ENCODE results near the gene DLG2.

DLG2 gene

DNA sequence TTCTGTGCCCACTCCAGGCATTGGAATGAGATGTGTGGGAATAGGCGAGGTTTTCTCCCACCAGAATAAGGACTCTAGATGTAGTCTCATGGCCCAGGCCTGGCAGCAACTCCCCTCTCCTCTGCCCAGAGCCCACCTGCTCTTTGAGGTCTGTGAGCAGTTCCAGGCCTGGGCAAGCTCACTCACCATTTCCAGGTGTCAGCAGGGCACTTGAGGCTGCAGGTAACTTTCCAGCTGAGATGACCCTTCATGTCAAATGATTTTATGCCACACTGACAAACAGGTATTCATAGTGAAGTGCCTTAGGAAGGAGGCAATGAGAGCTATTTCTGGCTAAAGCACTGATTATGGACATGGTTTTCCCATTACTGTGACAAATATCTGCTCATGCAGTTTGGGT lies 2217.7 kb downstream of the DLG2 start:
- H3K4me3 ChIP-seq (ENCODE audit: low read length) = no peak overlapping the region
- TF ChIP-seq, protein P1, sequence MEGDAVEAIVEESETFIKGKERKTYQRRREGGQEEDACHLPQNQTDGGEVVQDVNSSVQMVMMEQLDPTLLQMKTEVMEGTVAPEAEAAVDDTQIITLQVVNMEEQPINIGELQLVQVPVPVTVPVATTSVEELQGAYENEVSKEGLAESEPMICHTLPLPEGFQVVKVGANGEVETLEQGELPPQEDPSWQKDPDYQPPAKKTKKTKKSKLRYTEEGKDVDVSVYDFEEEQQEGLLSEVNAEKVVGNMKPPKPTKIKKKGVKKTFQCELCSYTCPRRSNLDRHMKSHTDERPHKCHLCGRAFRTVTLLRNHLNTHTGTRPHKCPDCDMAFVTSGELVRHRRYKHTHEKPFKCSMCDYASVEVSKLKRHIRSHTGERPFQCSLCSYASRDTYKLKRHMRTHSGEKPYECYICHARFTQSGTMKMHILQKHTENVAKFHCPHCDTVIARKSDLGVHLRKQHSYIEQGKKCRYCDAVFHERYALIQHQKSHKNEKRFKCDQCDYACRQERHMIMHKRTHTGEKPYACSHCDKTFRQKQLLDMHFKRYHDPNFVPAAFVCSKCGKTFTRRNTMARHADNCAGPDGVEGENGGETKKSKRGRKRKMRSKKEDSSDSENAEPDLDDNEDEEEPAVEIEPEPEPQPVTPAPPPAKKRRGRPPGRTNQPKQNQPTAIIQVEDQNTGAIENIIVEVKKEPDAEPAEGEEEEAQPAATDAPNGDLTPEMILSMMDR (conservative IDR thresholded peaks at IDR 0.05; ENCODE audit: low read depth, low read length) = no peak
- DNase-seq (ENCODE audit: low read depth) = no peak

DNA sequence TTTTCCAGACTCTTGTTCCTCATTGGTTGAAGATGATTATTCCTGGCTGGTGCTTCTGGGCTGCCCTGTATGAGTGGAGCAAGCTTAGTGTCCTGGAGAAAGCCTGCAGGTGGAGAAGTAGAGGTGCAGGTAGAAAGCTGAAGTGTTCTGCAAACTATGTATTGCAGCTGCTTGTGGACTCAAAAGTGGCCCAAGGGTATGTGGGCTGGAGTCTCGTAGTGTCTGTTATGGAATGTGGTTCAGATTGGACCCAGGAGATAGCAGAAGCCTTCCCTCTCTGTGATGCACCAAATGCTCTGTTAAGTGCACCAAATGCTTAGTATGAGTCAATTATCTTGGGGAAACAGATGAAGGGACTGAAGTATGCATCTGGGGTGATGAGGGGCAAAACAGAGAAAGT lies 2218.2 kb downstream of the DLG2 start:
- no peak for DNase-seq (ENCODE audit: low read depth)
- no peak overlapping the region for H3K4me3 ChIP-seq (ENCODE audit: low read length)
- TF ChIP-seq, protein P1 (conservative IDR thresholded peaks at IDR 0.05; ENCODE audit: low read depth, low read length) = no peak
